Measurements from ENCODE around the gene TNF. TPM values are rescaled to one million over a fixed set of nuclear protein-coding genes. Genes with fewer than 3 reads are reported as not detected.

TNF gene
- total RNA-seq, 4 donors from 2014 or later, result not detected

- no peaks in the 10 kb centered on the region for H3K27me3 ChIP-seq
- peaks cover 4 to 59% (median 25%) of the 10 kb centered on the region in 4 donors for H3K4me1 ChIP-seq
- DNase-seq (ENCODE audit: low spot score in 2 of 2), result peak in 1 of 2 donors; percentile 66
- peak overlapping the region; percentile 65 to 84 (median 74) for H3K4me3 ChIP-seq
- peak overlapping the region; percentile 93 to 99 (median 98) for H3K27ac ChIP-seq
- H3K9me3 ChIP-seq, result no peaks in the 10 kb centered on the region
- WGBS, 2 donors, result 0 to 1% methylated on average over 21 of the region's 21 CpGs
- H3K36me3 ChIP-seq, result peaks cover 0 to 42% (median 25%) of the 10 kb centered on the region in 3 donors
- TF ChIP-seq, protein P1, sequence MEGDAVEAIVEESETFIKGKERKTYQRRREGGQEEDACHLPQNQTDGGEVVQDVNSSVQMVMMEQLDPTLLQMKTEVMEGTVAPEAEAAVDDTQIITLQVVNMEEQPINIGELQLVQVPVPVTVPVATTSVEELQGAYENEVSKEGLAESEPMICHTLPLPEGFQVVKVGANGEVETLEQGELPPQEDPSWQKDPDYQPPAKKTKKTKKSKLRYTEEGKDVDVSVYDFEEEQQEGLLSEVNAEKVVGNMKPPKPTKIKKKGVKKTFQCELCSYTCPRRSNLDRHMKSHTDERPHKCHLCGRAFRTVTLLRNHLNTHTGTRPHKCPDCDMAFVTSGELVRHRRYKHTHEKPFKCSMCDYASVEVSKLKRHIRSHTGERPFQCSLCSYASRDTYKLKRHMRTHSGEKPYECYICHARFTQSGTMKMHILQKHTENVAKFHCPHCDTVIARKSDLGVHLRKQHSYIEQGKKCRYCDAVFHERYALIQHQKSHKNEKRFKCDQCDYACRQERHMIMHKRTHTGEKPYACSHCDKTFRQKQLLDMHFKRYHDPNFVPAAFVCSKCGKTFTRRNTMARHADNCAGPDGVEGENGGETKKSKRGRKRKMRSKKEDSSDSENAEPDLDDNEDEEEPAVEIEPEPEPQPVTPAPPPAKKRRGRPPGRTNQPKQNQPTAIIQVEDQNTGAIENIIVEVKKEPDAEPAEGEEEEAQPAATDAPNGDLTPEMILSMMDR (IDR thresholded peaks at IDR 0.05), result no peak
Measured at GRCh38 chr6:31541059-31541657, 34.2 kb upstream of the TNF start.

GRCh38 chr6:31541658-31542521 is 33.5 kb upstream of the TNF start, which contains the start of gene DDX39B:
DDX39B (minus strand) TSS chr6:31542003; CDS start chr6:31540532, 1,471 bp downstream.
- peak; percentile 89 to 99 for TF ChIP-seq EP300 (IDR thresholded peaks at IDR 0.05)
- TF ChIP-seq, protein P1 (IDR thresholded peaks at IDR 0.05), result peak in 1 of 5 experiments; percentile 28
- TF ChIP-seq POLR2A (IDR thresholded peaks at IDR 0.05), result peak; percentile 87 to 89
- peaks cover 4 to 62% (median 27%) of the 10 kb centered on the region in 4 donors for H3K4me1 ChIP-seq
- H3K4me3 ChIP-seq, result peak within 1 kb of the TSS; percentile 65 to 84 (median 74)
- WGBS, 2 donors, result 1% methylated on average over 43 of the region's 43 CpGs
- H3K27ac ChIP-seq, result peak within 1 kb of the TSS; percentile 93 to 99 (median 98)
- peaks cover 0 to 35% (median 19%) of the 10 kb centered on the region in 3 donors for H3K36me3 ChIP-seq
- H3K9me3 ChIP-seq, result no peaks in the 10 kb centered on the region
- H3K27me3 ChIP-seq, result no peaks in the 10 kb centered on the region
- peak; percentile 89 to 91 for DNase-seq (ENCODE audit: low spot score in 2 of 2)

- Histone ChIP-seq H3K4me3 (no peak overlapping the region), H3K9me3 (no peaks in the 10 kb centered on the region), H3K27ac (peak overlapping the region in 1 of 4 donors; percentile 99), H3K27me3 (no peaks in the 10 kb centered on the region), H3K4me1 (peaks cover 4 to 58% (median 35%) of the 10 kb centered on the region in 4 donors), H3K36me3 (peaks cover 3 to 17% (median 4%) of the 10 kb centered on the region in 3 donors)
- TF ChIP-seq, protein P1 (IDR thresholded peaks at IDR 0.05), result no peak
- no peak for TF ChIP-seq EP300 (IDR thresholded peaks at IDR 0.05)
- no peak for TF ChIP-seq POLR2A (IDR thresholded peaks at IDR 0.05)
- 91 to 93% methylated on average over 6 of the region's 6 CpGs for WGBS, 2 donors
- DNase-seq (ENCODE audit: low spot score in 2 of 2), result no peak
Measured at GRCh38 chr6:31543639-31544038, 31.7 kb upstream of the TNF start.

DNA sequence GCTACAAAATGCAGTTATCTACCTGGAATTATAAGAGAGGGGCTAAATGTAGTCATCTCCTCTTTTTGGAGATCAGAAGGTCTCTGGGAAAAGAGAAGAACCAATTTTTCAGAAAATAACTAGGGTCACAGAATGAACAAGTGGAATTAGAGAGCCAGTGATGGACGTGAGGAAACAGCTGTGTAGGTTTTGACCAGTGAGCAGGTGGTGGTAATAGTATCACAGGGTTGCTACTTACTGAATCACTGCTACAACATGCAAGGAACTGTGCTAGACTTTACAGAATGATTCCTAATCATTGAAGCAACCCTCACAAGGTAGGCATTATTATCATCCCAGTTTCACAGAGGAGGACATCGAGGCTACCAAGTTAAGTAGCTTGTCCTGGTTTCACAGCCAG is 30.7 kb upstream of the TNF start:
- no peak for TF ChIP-seq POLR2A (IDR thresholded peaks at IDR 0.05)
- TF ChIP-seq EP300 (IDR thresholded peaks at IDR 0.05), result no peak
- TF ChIP-seq, protein P1 (IDR thresholded peaks at IDR 0.05), result no peak
- no peak overlapping the region for H3K27ac ChIP-seq
- H3K36me3 ChIP-seq, result peaks cover 0 to 17% (median 3%) of the 10 kb centered on the region in 3 donors
- no peak overlapping the region for H3K4me3 ChIP-seq
- DNase-seq (ENCODE audit: low spot score in 2 of 2), result no peak
- peaks cover 4 to 52% (median 27%) of the 10 kb centered on the region in 4 donors for H3K4me1 ChIP-seq
- no peaks in the 10 kb centered on the region for H3K27me3 ChIP-seq
- 65 to 77% methylated on average over 2 of the region's 2 CpGs for WGBS, 2 donors
- H3K9me3 ChIP-seq, result no peaks in the 10 kb centered on the region

DNA sequence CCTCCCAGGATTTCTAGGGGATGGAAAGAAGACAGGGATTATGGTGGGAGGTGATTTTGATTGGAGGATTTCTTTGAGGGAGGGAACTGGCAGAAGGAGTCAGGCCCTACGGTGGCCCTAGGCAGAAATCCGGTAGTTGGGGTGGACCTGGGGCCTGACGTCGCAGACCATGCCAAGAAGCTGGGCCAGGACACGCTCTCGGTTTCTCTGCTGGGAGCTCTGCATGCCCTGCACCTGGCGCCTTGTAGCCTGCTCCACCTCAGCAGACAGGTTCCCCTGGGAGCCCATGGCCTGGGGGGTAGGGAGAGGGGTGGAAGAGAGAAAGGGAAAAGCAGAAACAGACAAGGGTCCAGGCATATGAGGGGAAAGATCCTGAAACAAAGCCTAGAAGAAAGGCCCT is 30.1 kb upstream of the TNF start:
- no peaks in the 10 kb centered on the region for H3K9me3 ChIP-seq
- TF ChIP-seq EP300 (IDR thresholded peaks at IDR 0.05) (no peak), POLR2A (IDR thresholded peaks at IDR 0.05) (no peak)
- no peak for DNase-seq (ENCODE audit: low spot score in 2 of 2)
- H3K4me1 ChIP-seq, result peaks cover 0 to 46% (median 20%) of the 10 kb centered on the region in 4 donors
- no peak overlapping the region for H3K27ac ChIP-seq
- WGBS, 2 donors, result 71 to 76% methylated on average over 7 of the region's 7 CpGs
- no peaks in the 10 kb centered on the region for H3K27me3 ChIP-seq
- H3K36me3 ChIP-seq, result peaks cover 0 to 17% (median 3%) of the 10 kb centered on the region in 3 donors
- no peak overlapping the region for H3K4me3 ChIP-seq

Measured in tibial nerve (tissue), 4 donors.